8988T (cell line): Measurements from ENCODE around the gene TCOF1.

Experiments
- DNase-seq: peaks from one replicate; pipeline ENCODE4 v3.0.0; 2011

Gene TCOF1

DNA sequence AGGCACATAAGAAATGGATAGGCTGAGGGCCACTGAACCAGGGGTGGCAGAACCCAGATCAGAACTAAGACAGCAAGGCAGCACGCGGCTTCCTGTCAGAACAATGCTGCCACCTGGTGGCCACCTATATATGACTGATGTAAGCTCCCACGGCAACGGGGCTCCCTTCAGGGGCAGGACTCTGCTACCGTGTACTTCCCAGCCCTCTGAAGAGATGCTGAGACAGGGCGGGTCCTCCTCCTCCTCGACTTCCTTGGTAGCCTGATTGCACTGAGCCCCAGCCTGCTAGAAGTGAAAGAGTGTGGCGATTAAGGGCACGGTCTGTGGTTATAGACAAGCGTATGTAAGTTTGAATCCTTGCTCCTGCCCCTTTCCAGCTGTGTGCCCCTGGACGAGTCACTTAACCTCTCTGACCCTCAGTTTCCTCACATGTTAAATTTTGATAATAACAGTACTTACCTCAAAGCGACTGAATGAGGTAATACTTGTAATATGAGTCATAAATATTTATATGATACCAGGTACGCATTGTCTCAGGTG, 78.7 kb downstream of the TCOF1 start:
- DNase-seq, result peak; percentile 82

DNA sequence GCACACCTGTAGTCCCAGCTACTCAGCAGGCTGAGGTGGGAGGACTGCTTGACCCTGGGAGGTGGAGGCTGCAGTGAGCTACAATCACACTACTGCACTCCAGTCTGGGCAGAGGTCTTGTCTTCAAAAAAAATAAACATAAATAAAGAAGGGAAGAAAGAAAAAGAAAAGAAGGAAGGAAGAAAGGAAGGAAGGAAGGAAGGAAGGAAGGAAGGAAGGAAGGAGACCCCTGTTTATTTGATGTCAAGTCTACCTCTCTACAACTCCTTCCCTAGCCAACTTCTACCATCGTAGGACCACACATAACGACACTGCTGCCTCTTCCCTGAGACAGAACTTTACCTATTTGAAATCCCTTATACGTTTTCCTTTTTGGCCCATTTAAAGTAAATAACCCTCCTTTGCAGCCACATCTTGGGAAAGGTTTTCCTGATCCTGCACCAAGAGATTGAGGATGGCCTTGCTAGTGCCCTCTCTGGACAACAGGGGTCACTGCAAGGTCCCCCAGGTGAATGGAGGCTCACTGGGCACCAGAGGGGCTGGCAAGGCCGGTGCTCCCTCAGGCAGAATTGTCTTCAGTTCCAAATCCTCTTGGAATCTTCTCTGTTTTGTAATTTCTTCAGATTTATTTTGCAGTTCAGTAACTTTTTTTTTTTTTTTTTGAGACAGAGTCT, 81.5 kb downstream of the TCOF1 start:
- DNase-seq, result peak; percentile 55

DNA sequence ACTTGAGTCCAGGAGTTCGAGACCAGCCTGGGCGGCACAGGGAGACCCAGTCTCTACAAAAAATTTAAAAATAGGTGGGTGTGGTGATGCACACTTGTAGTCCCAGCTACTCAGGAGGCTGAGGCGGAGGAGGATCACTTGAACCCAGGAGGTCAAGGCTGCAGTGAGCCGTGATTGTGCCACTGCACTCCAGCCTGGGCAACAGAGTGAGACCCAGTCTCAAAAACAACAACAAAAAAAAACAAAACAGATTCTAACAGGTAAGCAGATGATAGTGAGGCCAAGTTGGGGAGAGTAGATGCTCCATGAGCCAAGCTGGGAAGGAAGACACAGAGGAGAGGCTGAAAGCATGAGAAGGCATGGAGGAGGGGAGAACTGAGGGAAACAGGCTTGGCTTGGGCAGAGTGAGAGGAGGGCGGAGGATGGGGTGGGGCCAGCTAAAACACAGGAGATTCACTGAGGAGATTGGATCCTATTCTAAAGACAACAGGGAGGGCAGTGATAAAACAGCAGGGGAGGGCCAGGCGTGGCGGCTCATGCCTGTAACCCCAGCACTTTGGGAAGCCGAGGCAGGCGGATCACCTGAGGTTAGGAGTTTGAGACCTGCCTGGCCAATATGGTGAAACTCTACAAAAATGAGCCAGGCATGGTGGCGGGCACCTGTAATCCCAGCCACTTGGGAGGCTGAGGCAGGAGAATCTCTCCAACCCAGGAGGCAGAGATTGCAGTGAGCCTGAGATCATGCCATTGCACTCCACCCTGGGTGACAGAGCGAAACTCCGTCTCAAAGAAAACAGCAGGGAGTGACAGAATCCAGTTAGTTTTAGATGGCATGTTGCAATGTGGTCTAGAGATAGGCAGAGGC, 83.7 kb downstream of the TCOF1 start:
- DNase-seq, result no peak

DNA sequence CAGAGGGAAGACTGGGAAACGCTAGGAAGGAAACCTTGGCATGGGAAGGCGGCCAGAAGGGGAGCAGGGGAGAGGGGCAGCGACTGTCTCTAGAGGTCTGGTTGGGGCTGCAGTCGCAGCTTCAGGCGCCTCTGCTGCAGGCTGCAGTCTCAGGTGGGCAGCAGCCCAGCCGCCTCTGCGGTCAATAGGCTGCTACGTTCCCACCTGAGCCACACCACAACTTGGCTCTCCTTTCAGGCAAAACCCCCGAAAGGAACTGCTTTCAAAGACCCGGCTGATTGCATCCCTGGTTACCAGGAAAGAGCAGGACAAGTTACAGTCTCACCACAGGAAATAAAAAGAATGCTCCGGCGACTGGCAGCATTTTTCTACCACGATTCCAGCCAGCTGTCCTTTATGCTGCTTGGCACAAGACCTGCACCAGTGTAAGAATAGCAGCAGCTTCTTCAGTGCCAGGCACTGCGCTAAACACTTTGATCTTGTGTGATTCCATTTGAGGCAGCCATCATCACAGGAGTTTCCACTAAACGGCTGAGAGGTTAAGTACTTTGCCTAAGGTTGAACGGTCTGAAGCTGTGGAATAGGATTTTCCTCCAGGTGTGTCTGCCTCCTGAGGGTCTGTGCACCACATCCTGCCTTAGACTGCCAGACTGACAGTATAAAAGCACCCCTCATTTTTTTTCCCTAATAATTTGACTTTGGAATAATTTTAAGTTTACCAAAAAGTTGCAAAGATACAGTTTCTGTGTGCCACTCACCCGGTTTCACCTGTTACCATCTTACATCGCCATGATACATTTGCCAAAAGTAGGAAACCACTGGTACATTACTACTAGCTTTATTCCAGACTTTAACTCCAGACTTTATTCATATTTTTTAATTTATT, 84.6 kb downstream of the TCOF1 start:
- DNase-seq, result no peak

DNA sequence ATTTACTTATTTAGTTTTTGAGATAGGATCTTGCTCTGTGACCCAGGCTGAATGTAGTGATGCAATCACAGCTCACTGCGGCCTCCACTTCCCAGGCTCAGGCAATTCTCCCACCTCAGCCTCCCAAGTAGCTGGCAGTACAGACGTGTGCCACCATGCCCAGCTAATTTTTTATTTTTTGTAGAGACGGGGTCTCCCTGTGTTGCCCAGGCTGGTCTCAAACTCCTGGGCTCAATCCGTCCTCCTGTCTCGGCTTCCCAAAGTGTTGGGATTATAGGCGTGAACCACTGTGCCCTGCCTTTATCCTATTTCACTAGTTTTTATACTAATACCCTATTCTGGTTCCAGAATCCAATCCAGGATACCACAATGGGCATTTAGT, 85.2 kb downstream of the TCOF1 start:
- no peak for DNase-seq

DNA sequence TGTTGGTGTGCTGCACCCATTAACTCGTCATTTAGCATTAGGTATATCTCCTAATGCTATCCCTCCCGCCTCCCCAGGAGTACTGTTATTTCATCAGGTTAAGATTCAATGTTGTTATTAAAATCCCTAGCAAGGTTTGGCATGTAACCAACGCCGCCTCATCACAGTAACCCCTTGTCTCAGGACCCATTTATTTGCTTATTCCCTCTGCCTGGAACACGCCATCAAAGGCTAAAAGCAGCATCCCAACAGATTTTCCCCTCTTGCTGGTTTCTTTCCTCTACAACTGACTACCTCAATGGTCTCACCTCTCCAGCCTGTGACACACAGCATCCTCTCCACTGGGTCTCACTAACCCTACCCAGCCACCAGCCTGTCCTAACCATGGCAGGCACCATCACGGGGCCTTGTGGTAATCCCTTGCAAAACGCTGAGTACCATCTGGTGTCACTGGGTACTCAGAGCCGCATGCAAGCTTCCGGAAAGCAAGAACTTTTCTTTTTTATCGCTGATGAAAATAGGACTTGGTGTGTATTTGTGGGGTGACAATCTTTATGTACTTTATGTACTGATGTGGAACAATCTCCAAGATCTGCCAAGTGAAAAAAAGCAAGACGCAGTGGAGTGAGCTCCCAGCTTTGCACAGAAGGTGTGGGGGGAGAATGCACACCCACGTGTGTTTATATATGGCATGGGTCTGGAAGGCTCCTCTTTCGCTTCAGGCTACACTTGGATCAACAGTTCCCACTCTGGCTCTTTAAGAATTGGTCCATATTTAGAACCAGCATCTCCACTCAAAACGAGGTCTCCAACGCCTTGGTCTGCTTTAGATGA, 86.0 kb downstream of the TCOF1 start:
- DNase-seq, result no peak

DNA sequence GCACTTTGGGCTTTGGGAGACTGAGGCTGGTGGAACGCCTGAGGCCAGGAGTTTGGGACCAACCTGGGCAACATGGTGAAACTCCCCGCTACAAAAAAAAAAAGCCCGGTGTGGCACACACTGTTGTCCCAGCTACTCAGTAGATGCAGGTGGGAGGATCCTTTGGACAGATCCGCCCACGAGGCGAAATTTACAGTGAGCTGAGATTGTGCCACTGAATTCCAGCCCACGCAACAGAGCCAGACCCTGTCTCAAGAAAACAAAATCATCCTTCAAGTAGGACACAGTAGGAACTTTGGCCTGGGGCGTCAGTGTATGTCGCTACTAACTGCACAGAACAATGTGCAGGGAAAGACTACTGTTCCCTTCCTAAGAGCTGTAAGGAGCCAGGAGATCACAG, 87.3 kb downstream of the TCOF1 start:
- no peak for DNase-seq

DNA sequence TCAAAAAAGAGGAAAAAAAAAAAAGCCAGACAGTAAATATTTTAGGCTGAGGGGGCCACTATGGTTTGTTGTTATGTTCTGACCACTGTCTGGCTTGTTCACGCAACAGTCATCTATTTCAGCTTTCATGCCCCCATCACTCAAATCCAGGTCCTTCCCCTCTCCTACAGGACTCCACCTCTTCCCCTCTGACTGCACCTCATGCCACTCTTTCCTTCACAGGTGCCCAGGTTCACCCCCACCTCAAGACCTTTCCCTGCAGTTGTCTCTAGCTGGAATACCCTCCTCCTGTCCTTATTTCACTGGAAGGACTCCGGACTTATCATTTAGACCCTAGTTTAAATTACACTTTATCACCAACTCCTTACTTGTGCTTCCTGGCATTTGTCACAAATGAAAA, 88.6 kb downstream of the TCOF1 start:
- no peak for DNase-seq

DNA sequence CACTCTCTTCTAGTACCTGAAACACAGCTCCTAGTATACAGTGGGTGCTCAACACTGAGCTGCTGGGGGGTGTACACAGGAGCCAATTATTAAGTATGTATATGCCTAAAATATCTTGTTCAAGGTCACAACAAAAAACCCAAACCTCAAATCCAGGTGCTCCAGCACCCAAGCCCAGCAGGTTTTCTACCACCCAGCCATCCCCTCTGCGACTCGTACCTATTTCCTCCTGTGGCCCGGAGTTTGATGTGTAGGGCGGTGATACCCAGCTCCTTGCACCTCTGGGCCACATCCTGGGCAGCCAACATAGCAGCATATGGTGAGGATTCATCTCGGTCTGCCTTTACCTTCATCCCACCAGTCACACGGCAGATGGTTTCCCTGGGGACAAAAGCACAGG, 89.1 kb downstream of the TCOF1 start:
- no peak for DNase-seq

DNA sequence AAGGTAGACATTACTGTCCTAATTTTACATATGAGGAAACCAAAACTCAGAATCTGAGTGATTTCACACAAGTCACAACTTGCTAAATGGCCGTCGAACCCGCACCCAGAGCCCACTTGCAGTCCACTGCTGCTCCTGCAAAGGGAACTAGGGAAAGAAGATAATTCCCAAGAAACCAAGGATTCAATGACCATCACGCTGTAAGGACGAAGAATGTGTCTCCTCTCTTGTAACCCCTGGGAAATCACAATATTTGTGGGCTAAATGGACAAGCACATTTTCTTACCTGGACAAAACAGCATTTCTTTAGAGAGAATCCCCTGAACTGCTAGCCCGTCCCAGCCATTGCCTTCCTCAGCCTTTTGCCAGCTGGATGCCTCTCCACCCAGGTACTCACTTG, 89.7 kb downstream of the TCOF1 start:
- no peak for DNase-seq

DNA sequence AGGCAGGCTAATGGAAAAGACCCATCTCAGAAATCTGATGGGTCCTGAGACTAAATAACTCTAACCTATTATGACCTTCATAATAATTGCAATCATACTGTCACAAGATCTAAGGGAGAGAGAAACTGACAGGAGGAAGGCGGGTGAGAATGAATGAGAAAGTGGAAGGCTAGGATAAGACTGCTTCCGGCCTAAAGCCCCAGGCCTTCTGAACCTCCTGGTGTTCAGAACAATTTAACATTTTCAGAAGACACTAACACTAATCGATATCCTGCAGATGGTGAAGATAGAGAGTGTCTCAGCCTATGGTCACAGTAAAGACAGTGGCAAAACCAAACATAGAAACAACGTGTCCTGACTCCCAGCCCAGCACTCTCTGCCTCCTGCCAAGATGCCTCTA, 90.8 kb downstream of the TCOF1 start:
- no peak for DNase-seq

DNA sequence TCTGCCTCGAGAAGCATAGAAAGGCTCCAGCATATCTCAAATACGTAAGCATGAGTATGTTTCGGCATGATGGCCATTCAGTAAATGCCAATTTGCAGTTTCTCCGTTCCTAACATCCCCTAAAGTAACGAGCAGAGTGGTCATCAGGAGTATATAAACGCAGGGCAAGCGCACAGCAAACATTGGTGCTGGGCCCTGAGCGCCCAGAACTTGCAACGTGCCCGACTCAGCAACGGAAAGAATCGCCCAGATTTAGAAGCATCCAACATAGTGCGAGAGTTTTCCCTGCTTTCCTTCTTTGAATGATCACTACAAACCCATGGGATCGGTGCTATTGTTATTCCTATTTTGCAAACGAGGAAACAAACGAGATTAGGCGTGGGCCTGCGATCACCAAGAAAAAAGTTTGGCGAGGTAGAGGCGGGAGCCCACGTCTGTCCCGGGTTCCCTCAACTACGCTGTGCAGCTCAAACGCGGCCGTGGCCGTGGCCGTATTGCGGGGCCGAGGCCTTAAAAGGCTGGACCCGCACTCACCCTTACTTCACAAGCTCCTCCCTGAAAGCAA, 91.5 kb downstream of the TCOF1 start:
- DNase-seq, result no peak
